ENCODE results near the gene ASPHD1.

DNA sequence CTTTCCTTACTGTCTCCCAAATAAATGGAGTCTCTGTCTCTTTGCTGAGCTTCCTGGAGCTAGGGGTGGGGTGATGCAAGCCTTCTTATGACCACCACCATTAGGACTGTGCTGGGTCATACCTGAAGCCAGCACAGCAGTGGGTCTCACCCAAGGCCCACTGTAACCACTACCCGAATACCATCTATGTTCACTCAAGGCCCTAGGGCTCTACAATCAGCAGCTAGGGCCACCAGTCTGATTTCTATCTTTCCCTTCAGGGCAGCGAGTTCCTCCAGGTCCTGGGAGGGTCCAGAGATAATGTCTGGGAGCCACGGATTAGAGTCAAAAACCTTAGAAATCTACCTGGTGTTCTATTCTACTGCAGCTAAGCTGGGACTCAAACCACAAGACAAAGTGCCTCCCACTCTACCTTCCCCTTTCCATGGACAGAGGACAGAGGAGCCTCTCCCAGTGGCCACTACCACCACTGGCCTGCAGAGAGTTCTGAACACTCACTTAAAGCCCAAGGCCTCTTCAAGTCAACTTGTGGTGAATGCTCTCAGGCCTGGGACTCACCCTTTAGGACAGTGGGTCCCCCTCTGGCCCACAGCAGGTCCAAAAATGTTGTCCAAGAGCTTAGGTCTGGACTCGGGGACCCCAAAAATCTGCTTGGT, 50.6 kb downstream of the ASPHD1 start:
- TF ChIP-seq POLR2A (IDR thresholded peaks at IDR 0.05; ENCODE audit: low read depth, low read length): no peak
- TF ChIP-seq POLR2AphosphoS5 (IDR thresholded peaks at IDR 0.05; ENCODE audit: low read depth, low read length): no peak
- TF ChIP-seq SPI1 (IDR thresholded peaks at IDR 0.05; ENCODE audit: low read depth, low read length): no peak
- no peak for TF ChIP-seq PAX5 (IDR thresholded peaks at IDR 0.05; ENCODE audit: insufficient read depth, low read length, severe bottlenecking)
- no peak for TF ChIP-seq TAF1 (IDR thresholded peaks at IDR 0.05; ENCODE audit: low read depth, low read length)
